OCI-LY3 (cell line): ENCODE measurements around the gene TNFRSF1B.

Experiments used
- H2AFZ ChIP-seq: fragments of 200-600, 300-600 bp; shearing (Covaris generic); 2 replicates; pipeline ENCODE4 v1.6.0; 2014; ENCODE audit warnings: antibody characterized with exemption, low read depth, low read length
- H3K27ac ChIP-seq: fragments of 200-600, 300-600 bp; sonication (generic); 2 replicates; pipeline ENCODE4 v1.5.1; 2014; ENCODE audit warnings: mild to moderate bottlenecking, low read length, moderate library complexity, mixed read lengths
- H3K27me3 ChIP-seq: fragments of 200-600, 300-600 bp; sonication (generic); 2 replicates; pipeline ENCODE4 v1.6.1; 2014; ENCODE audit warnings: low read depth, low read length, mixed read lengths
- H3K36me3 ChIP-seq: fragments of 200-600, 300-600 bp; sonication (generic); replicated peaks from 2 replicates; pipeline ENCODE3; 2014; ENCODE audit warnings: low read depth, low read length, mixed read lengths
- H3K4me1 ChIP-seq: fragments of 300-600, 200-600 bp; sonication (generic); 2 replicates; pipeline ENCODE4 v1.6.1; 2014; ENCODE audit warnings: low read length, mixed read lengths
- H3K4me2 ChIP-seq: fragments of 200-600, 300-600 bp; sonication (generic); 2 replicates; pipeline ENCODE4 v1.6.1; 2014; ENCODE audit warnings: low read length, mixed read lengths
- H3K4me3 ChIP-seq: fragments of 300-600, 200-600 bp; sonication (generic); 2 replicates; pipeline ENCODE4 v1.5.1; 2014; ENCODE audit warnings: antibody characterized with exemption, mild to moderate bottlenecking, low read length, moderate library complexity
- H3K79me2 ChIP-seq: fragments of 300-600, 200-600 bp; shearing (Covaris generic); 2 replicates; pipeline ENCODE4 v1.6.1; 2014; ENCODE audit warnings: mild to moderate bottlenecking, low read length, mixed read lengths
- H3K9ac ChIP-seq: fragments of 300-600, 200-600 bp; shearing (Covaris generic); 2 replicates; pipeline ENCODE4 v1.6.0; 2014; ENCODE audit warnings: mild to moderate bottlenecking, low read length, moderate library complexity
- H3K9me3 ChIP-seq: fragments of 200-600, 300-600 bp; shearing (Covaris generic); 2 replicates; pipeline ENCODE4 v1.6.1; 2014; ENCODE audit warnings: low read length, mixed read lengths; ENCODE audit not compliant: insufficient read depth
- H4K20me1 ChIP-seq: fragments of 200-600, 300-600 bp; sonication (generic); 2 replicates; pipeline ENCODE4 v1.6.1; 2016; ENCODE audit warnings: low read length, mixed read lengths; ENCODE audit not compliant: insufficient read depth
- CTCF ChIP-seq: fragments of 200-600, 300-600 bp; sonication (generic); IDR thresholded peaks from 2 replicates; pipeline ENCODE4 v1.5.1; 2014; ENCODE audit warnings: antibody characterized with exemption, low read length, low read depth
- EZH2phosphoT487 ChIP-seq: fragments of 200-600 bp; shearing (Covaris generic); IDR thresholded peaks from 2 replicates; pipeline ENCODE4 v1.6.1; 2018; ENCODE audit warnings: antibody characterized with exemption, mixed run types, low read depth

TNFRSF1B gene

GRCh38 chr1:12135612-12136011, 31.2 kb upstream of the TNFRSF1B start:
- Histone ChIP-seq H3K4me2 (no peak overlapping the region), H3K4me1 (peaks cover 12% of the 10 kb centered on the region), H3K9me3 (no peaks in the 10 kb centered on the region), H3K36me3 (no peaks in the 10 kb centered on the region), H3K27me3 (no peaks in the 10 kb centered on the region), H3K9ac (no peak overlapping the region), H3K27ac (no peak overlapping the region), H2AFZ (no peak overlapping the region), H3K79me2 (no peaks in the 10 kb centered on the region), H4K20me1 (no peaks in the 10 kb centered on the region), H3K4me3 (no peak overlapping the region)
- no peak for TF ChIP-seq CTCF
- no peak for TF ChIP-seq EZH2phosphoT487

GRCh38 chr1:12136916-12137610, 29.7 kb upstream of the TNFRSF1B start:
- H3K4me2 ChIP-seq = no peak overlapping the region
- H3K4me1 ChIP-seq = peaks cover 20% of the 10 kb centered on the region
- H3K4me3 ChIP-seq = no peak overlapping the region
- no peaks in the 10 kb centered on the region for H3K9me3 ChIP-seq
- no peaks in the 10 kb centered on the region for H3K79me2 ChIP-seq
- H3K36me3 ChIP-seq = no peaks in the 10 kb centered on the region
- H3K27me3 ChIP-seq = no peaks in the 10 kb centered on the region
- H4K20me1 ChIP-seq = no peaks in the 10 kb centered on the region
- H3K27ac ChIP-seq = no peak overlapping the region
- H2AFZ ChIP-seq = no peak overlapping the region
- TF ChIP-seq EZH2phosphoT487 (no peak), CTCF (no peak)
- no peak overlapping the region for H3K9ac ChIP-seq

- Histone ChIP-seq H3K4me1 (peaks cover 34% of the 10 kb centered on the region), H3K9me3 (no peaks in the 10 kb centered on the region), H4K20me1 (no peaks in the 10 kb centered on the region), H3K4me3 (peak overlapping the region; percentile 61), H3K27me3 (no peaks in the 10 kb centered on the region), H3K36me3 (no peaks in the 10 kb centered on the region), H3K4me2 (peak overlapping the region; percentile 78), H3K9ac (peak overlapping the region; percentile 43; the same call in 1 of the 2 replicates), H2AFZ (peak overlapping the region; percentile 89), H3K27ac (no peak overlapping the region), H3K79me2 (no peaks in the 10 kb centered on the region)
- TF ChIP-seq EZH2phosphoT487 (no peak), CTCF (no peak)
Observed at GRCh38 chr1:12138196-12139168, 28.3 kb upstream of the TNFRSF1B start.

GRCh38 chr1:12140016-12140415, 26.8 kb upstream of the TNFRSF1B start:
- H3K4me2 ChIP-seq = no peak overlapping the region
- no peaks in the 10 kb centered on the region for H3K27me3 ChIP-seq
- no peak for TF ChIP-seq CTCF
- no peak for TF ChIP-seq EZH2phosphoT487
- H2AFZ ChIP-seq = no peak overlapping the region
- H4K20me1 ChIP-seq = no peaks in the 10 kb centered on the region
- no peaks in the 10 kb centered on the region for H3K9me3 ChIP-seq
- H3K4me1 ChIP-seq = peaks cover 49% of the 10 kb centered on the region
- no peak overlapping the region for H3K27ac ChIP-seq
- H3K36me3 ChIP-seq = no peaks in the 10 kb centered on the region
- no peak overlapping the region for H3K4me3 ChIP-seq
- no peak overlapping the region for H3K9ac ChIP-seq
- H3K79me2 ChIP-seq = no peaks in the 10 kb centered on the region
